Amygdala (tissue), 56 donors: ENCODE data around the gene MLST8.

Experiments
- DNase-seq, 56 donors: peaks; one replicate each; lab custom pipeline; 2025; lab: John Stamatoyannopoulos, UW

MLST8 gene

GRCh38 chr16:2206420-2206779 lies 1.1 kb downstream of the MLST8 start:
- no peak for DNase-seq

GRCh38 chr16:2206780-2207433 lies 1.7 kb downstream of the MLST8 start:
- DNase-seq = no peak

GRCh38 chr16:2207872-2208271 lies 2.6 kb downstream of the MLST8 start:
- no peak for DNase-seq

- DNase-seq = no peak
These were observed 3.1 kb downstream of the MLST8 start for GRCh38 chr16:2208308-2208707.

- DNase-seq = no peak
These were observed 3.5 kb downstream of the MLST8 start for GRCh38 chr16:2208772-2209171.

GRCh38 chr16:2209258-2210008 lies 4.2 kb downstream of the MLST8 start:
- no peak for DNase-seq

GRCh38 chr16:2210009-2210332 lies 4.7 kb downstream of the MLST8 start:
- DNase-seq = no peak

GRCh38 chr16:2210386-2211365 lies 5.4 kb downstream of the MLST8 start, which contains the start of gene BRICD5:
Gene BRICD5, minus strand, starts transcription at chr16:2210863. Its CDS starts 30 bp downstream, at chr16:2210833.
- DNase-seq = no peak

- DNase-seq = no peak
These were observed 6.7 kb downstream of the MLST8 start for GRCh38 chr16:2211923-2212347.

- DNase-seq = no peak
These were observed 7.4 kb downstream of the MLST8 start for GRCh38 chr16:2212362-2213324.

- no peak for DNase-seq
These were observed 8.8 kb downstream of the MLST8 start for GRCh38 chr16:2213817-2214718.

GRCh38 chr16:2214719-2214968 lies 9.4 kb downstream of the MLST8 start, which contains the start of gene PGP:
Gene PGP, minus strand, starts transcription at chr16:2214840. Its CDS starts 63 bp downstream, at chr16:2214777.
- no peak for DNase-seq

- DNase-seq = no peak
These were observed 11.1 kb downstream of the MLST8 start for GRCh38 chr16:2216330-2216729.

- DNase-seq = peak; percentile 54 to 99 (median 97)
These were observed 18.1 kb downstream of the MLST8 start, which contains the start of gene E4F1 for GRCh38 chr16:2223221-2223941. Gene E4F1, plus strand, starts transcription at chr16:2223591. Its CDS starts 23 bp downstream, at chr16:2223614.

GRCh38 chr16:2223942-2224486 lies 18.8 kb downstream of the MLST8 start:
- peak in 5 of 56 donors; percentile 16 to 47 (median 39) for DNase-seq

GRCh38 chr16:2226245-2226793 lies 21.1 kb downstream of the MLST8 start:
- no peak for DNase-seq

- DNase-seq = no peak
These were observed 21.7 kb downstream of the MLST8 start for GRCh38 chr16:2226918-2227317.
